Measurements from ENCODE around the gene KCNC1.

The KCNC1 gene

DNA sequence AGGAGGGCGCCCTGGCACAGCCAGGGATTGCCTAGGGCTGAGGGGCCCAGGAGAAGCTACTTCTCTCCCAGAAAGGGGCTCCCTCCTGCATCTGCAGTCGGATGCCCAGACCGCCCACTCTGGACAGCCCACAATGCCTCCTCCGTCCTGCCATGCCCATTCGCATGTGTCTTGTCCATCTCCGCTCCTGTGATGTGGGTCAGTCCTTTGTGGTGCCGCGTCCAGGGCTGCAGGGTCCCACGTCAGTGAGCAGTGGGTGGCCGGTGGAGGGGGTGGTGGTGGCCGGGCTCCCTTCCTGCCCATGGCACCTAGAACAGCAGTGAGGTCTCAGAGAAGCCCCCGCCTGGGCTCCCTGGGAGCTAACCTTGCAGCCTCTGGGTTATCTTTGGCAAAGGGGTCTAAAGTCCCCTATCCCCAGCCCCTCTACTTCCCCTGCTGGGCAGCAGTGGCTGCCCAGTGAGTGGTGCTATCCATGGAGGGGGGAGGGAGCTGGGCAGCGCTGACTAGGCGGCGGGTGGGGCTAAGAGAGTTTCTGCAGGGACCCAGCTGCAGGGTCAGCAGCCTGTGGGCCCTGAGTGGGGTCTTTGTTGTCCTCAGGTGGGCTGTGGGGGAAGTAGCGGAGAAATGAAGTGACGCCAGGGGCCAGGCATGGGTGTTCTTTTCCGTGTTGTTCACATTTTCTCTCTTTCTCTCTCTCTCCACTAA, 41.1 kb downstream of the KCNC1 start:
- DNase-seq: no peak

- no peak for DNase-seq
Measured at GRCh38 chr11:17776212-17776875, 41.8 kb downstream of the KCNC1 start.

DNA sequence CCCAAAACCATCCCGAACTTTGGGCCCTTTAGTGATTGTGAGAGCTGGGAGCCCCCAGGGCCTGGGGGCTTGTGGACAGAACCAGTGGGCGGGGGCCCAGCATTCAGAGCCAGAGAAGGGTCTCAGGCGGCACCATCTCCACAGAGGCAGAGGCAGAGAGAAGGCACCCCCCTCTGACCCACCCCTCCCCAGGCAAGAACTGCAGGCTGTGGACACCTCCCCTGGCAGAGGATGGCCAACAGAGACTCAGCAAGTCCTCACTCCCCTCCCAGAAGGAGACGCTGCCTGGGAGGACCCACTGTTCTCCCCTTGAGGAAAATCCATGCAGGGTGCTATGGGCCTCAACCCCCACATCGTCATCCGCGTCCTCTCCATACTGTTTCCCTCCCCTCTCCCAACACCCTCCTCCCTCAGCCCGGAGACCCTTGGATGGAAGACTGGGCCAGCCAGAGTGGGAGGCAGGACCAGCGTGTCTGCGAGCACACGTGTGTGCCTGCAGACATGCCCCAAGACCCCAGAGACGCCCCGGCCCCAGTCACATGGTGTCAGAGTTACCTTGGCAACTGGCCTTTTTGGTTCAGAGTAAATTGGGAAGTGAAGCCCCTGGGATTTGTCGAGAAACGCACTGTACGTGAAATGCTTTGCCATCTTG, 42.6 kb downstream of the KCNC1 start:
- no peak for DNase-seq

DNA sequence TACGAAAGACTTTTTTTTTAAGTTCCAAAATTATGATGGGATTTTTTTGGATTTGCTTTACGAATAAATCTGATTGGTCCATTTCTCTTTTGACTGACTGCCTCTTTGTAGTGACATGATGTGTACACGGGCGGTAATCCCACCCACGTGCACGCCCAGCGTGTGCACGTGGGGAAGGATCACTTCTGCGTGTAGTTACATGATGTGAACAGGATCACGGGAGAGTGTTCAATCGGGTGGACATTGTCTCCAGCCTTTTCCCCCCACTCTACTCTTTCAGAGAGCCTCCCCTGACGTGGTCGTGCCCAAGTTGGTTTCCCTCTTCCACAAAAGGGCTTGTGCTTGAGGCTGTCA, 43.1 kb downstream of the KCNC1 start:
- DNase-seq: no peak

- DNase-seq: no peak
Measured at GRCh38 chr11:17778352-17778751, 43.8 kb downstream of the KCNC1 start.

GRCh38 chr11:17778956-17779860, 44.6 kb downstream of the KCNC1 start:
- DNase-seq: no peak

DNA sequence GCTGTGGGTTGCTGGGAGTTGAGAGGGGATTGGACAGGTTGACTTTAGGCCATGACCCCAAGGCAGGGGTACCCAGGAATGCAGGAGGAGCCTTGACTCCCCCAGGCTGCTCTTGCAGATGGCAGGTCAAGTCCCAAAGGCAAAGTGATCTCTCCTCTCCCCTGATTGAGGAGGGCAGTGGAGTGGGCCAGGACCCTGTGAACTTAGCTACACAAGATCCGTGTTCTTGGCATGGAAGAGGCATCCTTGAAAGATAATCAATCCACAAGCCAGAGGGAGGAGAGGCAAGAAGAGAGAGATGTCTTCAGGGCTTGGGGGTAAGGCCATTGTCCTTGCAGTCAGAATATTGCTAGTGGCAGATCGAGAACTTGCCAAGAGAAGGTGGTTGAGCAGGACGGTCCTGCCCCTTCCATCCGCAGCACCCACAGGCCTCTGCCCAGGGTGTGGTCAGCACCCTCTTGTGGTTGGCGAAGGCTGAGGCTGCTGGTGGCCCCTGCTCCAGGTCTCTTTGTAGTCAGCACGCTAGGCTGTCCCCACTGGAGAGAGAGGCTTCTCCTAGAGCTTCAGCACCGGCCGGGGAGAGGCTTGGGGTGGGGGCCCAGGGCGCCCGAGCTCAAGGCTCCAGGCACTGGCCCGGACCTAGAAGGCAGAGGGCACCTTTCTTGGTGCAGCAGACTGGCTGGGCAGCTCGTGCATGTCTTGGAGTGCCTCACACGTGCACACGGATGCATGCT, 45.4 kb downstream of the KCNC1 start:
- no peak for DNase-seq

- no peak for DNase-seq
Measured at GRCh38 chr11:17780668-17781067, 46.1 kb downstream of the KCNC1 start.

DNA sequence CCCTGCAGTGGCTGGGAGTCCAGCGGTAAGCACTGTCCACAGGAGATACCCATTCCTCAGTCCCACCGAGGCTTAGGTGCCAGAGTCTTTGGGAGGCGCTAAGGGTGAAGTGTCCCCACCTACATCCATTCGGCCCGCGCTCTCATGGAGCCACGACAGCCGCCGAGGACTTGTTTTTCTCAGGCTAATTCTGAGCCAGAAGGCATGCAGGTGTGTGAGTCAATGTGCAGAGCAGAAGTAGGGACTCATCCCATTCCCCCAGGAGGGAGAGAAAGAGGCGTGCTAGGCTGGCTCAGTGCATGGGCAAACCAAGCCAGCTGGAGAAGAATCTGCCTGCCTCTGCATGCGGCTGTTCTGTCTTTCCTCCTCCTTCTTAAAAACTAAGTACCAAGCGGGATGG, 46.6 kb downstream of the KCNC1 start:
- no peak for DNase-seq

- no peak for DNase-seq
Measured at GRCh38 chr11:17781626-17782025, 47.0 kb downstream of the KCNC1 start.

GRCh38 chr11:17782145-17782544, 47.6 kb downstream of the KCNC1 start:
- DNase-seq: no peak

DNA sequence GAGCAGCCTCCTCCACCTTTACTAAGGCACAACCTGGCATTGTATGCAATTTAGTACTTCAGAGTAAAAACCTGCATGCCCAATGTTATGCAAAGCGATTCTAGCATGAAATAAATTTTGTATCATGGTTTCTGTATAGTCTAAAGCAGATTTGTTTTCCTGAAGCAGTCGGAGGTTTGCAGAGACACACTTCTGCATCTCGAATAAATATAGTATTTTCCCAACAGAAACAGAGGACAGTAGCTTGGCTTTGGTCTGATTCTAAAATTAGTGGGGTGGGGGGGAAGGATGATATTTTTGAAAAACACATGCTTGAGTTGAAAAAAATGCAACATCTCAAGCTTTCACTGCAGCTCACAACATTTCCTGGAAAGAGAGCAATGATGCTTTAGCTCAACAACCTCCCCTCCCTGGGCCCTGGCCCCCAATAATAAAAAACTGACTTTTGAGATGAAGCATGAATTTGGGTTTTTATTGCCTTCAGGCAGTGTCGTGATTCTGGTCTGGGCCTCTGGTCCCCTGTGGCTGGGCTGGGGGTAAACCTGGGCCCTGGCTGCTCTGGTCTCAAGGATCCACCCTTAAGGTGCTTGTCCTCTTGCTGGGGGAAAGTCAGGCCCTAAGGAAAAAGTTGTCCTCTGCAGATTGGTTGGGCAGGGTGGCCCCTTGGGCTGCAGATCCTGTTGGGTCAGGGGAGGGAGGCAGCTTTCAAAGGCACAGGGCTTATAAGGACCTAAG, 48.2 kb downstream of the KCNC1 start:
- DNase-seq: no peak

DNA sequence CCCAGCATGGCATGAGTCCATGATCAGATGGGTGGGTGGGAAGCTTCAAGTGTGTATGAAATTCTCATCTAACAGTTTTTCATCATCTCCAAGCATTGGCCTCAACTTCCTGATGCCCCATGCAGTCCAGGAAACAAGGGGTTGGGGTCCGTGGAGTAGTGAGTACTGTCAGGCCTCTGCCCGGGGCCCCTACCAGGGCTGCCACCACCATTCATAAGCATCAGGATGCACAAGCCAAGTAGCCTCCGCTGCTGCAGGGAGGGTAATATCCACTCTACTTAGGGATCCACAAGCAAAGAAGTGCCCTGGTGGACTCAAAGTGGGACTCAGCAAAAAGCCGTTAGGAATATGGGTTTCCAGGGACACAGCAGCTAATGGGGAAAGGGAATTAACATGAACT, 49.3 kb downstream of the KCNC1 start:
- DNase-seq: no peak

DNA sequence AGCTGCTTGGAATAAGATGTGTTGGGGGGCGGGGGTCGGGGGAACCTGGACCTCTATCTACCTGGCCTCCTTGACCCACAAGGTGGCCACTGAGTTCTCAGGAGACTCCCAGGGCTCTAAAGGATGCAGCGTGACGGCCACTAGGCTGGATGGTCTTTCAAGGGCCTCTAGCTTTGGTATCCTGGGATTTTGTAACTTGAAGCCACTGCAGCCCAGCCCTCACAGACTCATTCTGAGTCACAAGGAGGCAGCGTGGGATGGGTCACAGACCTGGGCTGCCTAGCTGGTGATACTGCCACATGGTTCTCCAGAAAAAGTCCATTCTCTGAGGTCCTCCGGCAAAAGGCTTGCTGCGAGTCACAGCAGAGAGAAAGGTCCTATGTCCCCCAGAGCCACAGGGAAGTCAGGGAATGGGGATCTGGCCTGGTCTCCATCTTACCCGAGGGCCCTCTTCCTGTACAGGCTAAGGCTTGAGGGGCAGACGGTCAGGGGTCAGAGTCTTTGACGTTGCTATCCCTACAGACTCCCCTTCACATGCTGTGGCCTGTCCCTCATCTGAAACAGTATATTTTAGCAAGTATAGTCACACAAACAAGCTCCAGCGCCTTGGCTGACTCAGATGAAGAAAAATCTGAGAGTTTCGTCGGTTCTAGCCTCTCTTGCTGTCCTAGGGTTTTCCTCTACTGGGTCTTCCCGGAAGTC, 52.4 kb downstream of the KCNC1 start:
- DNase-seq: no peak

DNA sequence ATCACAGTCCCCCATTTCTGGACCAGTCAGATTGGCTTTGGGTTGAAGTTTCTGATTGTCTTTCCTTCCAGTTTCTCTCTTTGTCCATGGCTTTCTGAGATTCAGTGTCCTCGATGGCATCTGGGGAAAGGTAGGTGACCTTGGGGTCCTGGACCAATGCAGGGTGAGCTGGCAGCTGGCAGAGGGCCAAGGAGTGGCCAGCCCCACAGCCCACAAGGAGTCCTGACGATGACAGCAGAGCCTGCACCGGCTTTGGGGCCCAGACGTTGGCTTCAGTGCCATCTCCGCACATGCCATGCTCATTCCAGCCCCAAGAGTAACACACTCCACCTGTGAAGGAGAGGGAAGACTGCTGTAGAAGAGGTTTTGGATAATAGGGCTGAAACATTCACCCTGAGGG, 53.5 kb downstream of the KCNC1 start:
- no peak for DNase-seq

DNA sequence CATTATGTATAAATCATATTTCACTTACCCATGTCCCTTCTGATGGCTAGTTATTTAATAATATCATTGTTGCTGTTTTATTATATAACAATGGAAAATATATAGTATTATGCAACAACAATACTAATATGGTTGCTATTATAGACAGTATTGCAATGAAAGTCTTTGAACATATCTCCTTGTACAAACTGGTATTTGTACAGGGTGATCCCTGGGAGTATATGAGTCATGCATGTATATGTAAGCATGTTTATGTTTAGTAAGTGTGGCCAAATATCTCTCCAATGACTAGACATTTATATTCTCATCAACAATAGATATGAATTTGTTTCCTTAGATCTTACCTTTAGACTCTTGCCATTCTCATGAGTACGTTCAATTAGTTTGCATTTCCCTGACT, 55.9 kb downstream of the KCNC1 start:
- no peak for DNase-seq

DNA sequence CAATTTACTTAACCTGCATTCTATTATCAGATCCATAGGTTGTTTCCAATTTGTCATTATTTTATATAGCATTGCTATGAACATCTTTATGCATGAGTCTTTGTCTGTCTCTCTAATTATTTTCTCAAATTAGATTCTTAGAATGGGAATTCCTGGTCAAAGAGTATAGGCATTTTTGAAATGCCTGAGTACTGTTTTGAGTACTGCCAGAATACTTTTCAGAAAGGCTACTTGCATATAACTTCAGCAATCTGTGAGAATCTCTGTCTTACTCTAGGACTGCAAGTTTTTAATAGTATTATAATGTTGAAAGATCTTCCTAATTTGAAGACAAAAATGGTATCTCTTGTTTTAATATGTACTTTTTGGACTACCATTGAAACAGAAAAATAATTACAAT, 56.6 kb downstream of the KCNC1 start:
- no peak for DNase-seq

DNA sequence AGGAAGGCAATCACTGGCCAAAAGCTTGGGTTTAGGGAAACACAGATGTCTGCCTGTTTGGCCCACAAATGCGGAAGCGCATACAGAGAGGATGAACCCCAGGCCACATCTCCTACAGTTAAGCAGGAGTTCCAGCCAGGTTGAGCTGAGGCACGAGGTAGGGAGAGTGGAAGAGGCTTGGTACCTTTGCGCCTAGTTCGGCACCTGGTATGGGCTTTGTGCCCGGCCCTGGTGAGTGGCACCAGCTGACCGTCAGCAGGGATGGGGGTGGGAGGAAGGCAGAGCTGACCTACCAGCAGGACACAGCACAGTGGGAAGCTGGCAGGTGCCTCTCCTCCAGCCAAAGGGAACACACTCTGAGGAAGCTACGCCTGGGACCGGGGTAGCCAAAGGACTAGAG, 57.6 kb downstream of the KCNC1 start:
- no peak for DNase-seq

- DNase-seq: no peak
Measured at GRCh38 chr11:17793642-17794170, 59.1 kb downstream of the KCNC1 start.

GRCh38 chr11:17794981-17795380, 60.4 kb downstream of the KCNC1 start:
- no peak for DNase-seq

- DNase-seq: no peak
Measured at GRCh38 chr11:17796154-17796553, 61.6 kb downstream of the KCNC1 start.

All from stimulated activated CD4-positive, alpha-beta T cell treated with anti-CD3 and anti-CD28 coated beads, Interleukin-4, amount 100 ng/mL, for 24 hours (primary cell).